DMS153 (cell line): ENCODE data around the gene PLAAT2.
A peak's percentile ranks its signal among the peaks of the same experiment; 100 is the strongest.
"Not testable (repeated sequence)": the region's sequence is repeated elsewhere in the genome, so short reads cannot be mapped to it uniquely, and the experiment has no call there.

ENCODE experiments used
- DNase-seq: peaks from one replicate; lab custom pipeline; 2025; lab: John Stamatoyannopoulos, UW

Gene PLAAT2

GRCh38 chr11:63578882-63579281, 15.7 kb upstream of the PLAAT2 start:
- DNase-seq: not testable (repeated sequence)

GRCh38 chr11:63574856-63575602, 11.8 kb upstream of the PLAAT2 start:
- no peak for DNase-seq

DNA sequence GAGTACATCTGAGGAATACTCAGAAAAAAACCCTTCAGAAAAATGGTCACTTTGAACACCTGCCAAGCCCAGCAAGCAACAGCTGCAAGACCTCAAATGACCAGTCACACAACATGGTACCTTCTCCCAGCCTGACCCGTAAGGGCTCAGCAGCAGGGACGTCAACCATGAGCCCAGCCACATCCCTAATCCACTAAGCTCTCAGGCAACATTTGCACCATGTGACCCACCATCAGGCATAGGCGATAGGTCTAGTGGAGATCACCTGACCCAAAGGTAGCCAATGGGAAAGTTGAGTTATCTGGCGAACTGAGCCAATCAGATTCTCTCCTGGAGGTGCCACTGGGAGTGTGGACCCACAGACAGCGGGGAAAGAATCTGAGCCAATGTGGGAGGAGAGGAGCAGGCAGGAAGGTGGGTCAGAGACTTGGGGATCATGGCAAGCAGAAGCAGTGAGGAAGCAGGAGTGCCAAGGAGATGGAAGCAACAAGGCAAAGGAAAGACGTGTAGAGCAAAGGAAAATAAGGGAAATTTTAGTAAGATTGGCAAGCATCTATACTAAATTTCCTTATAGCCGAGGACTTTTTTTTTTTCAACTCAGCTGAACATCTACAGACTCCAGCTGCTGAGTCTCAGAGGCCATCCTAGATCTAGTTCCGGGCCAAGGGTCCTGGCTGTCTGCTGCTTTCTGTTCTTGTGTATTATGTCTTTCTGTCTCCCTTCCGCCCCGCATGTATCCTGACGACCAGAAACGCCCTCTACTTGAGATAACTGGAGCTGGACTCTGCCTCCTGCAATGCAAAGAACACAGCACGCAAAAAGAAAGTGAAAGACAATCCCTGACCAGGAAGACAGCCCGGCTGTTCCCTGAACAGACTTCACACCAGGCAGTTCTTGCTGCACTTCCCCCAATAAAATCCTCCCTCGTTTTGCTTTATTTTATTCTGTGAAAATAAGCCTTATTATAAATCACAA, 11.0 kb upstream of the PLAAT2 start:
- DNase-seq: peak; percentile 88

GRCh38 chr11:63572026-63572688, 9.0 kb upstream of the PLAAT2 start:
- DNase-seq: no peak

GRCh38 chr11:63569570-63569969, 6.4 kb upstream of the PLAAT2 start:
- no peak for DNase-seq

GRCh38 chr11:63567044-63567840, 4.1 kb upstream of the PLAAT2 start:
- peak; percentile 73 for DNase-seq

DNA sequence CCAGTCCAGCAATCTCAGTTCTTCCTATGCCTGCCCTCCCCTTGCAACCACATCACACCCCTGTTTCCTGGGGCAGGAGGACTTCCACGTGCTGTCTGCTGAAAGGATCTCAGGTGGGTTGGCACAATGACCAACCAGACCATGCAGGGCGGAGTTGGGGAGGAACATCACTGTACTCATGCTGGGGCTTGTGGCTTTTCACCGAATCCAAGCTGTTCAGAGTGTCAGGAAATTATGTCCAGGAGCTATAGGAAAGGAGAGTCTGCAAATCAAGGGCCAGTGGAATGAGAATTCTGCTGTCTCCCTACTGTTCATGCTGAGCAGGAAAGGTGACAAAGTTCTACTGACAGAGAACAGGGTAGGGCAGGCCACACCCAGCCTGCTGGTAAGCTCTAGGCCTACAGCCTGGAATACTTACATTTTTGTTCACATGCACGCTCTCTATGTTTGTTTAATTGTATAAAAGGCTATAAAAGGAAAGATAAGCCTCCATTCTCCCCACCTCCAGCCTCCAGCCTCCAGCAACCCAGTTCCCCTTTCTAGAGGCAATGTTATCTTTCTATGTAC, 1.7 kb upstream of the PLAAT2 start:
- DNase-seq: peak; percentile 14

- peak; percentile 16 for DNase-seq
Measured at GRCh38 chr11:63564056-63564774, 1.0 kb upstream of the PLAAT2 start.

DNA sequence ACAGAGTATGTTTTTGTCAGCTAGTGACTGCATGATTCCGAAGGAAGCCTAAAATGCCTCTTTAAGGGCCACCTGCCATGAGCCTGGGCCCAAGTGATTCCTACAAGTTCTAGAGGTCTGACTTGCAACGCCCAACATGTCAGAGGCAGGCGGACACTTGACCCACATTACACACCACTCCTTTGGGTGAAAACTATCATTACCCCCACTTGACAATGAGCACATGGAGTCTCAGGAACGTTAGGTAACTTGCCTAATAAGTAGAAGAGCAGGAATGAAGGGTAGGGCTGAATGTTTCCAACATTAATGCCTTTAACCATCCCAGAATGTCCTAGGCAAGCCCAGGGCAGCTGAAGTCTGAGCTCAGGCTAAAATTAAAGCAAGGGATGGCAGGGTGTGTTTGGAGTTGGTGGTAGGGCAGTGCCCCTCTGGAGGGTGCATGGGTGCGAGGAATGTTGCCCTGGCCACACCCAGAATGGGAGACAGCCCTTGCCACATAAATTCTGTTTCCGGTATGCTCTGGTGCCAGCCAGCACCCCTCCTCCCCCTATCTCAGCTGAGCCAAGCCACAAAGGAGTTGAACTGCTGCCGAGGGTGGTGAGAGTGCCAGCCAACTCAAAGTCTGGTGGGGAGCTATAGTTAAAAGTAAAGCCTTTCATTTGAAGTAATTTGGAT, 2.5 kb downstream of the PLAAT2 start:
- no peak for DNase-seq

GRCh38 chr11:63558459-63559157, 4.6 kb downstream of the PLAAT2 start:
- no peak for DNase-seq

GRCh38 chr11:63557570-63557969, 5.6 kb downstream of the PLAAT2 start:
- DNase-seq: no peak

DNA sequence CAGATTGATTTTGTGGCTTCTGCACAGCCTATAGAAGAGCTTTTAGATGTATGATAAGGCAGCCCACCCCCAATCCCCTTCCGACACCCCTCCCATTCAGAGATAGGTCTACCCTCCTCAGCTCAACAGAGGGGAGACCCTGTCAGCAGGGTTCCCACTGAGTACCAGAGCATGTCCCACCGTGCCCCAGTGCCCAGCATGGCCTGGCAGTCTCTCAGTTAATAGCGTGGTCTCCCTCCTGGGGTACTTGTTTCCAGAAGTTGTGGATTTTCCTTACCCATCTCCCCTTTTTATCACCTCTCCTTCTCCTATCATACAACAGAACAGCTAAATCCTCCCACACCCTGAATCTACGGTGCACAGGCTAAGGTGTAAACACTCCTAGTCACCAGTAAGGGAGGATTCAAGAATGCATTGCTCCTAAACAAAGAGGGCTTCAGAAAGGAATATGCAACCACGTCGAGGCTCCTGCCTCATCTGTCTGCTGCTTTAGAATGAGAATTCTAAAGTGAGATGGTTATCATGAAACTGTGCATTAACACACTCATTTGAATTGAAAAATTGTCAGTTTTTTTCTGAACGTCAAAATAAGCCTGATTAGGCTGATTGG, 6.7 kb downstream of the PLAAT2 start:
- DNase-seq: no peak

GRCh38 chr11:63554877-63555223, 8.3 kb downstream of the PLAAT2 start:
- no peak for DNase-seq

DNA sequence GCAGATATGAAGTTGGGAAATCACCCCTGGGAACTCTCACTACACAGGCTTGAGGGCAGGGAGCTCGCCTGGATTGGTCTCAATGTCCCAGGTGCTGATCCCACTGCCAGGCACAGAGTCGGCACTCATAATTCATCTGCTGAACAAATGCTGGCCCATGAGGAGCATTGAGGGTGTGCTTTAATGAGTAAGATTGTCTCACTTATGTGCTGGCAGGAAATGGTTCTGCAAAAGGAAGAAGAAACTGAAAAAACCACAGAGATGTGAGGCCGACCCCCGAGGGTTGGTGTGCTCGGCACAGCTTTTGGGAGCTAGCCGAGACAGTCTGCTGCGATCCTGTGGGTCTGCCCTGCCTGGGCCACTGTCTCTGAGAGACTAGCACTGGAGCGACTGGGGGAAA, 9.4 kb downstream of the PLAAT2 start:
- DNase-seq: no peak

DNA sequence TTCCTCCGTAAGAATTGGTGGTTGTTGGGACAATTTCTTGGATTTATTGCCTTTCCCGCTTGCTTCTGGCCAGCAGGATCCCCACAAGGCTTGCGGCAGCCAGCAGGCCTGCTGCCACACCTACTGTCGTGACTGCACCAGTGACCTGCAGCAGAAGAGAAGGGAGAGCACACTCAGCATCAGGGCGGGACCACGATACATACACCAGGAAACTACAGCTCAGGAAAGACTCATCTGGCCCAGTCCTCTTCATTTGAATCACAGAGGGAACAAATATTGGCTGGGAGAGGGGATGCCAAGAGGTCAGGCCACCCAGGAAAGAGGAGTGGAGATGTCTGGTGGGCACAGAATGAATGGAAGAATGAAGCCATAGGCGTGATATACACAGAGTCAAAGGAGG, 10.3 kb downstream of the PLAAT2 start:
- no peak for DNase-seq

DNA sequence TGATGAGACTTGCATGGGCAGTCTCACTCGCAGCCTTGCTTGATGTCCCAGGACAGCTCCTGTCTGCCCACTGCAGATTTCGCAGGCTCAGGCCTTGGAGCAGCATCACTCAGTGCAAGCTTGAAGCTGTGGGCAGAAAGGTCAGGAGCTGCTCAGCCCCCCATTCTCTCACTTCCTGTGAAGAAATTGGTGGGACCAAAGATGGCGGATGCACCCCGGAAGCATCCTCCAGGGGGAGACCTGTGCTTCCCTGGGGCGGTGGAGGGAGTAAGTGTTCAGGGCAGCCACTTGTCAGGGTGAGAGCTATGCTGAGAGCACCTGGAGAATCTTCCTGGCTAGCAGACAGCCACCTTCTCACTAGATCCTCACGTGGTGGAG, 11.3 kb downstream of the PLAAT2 start:
- DNase-seq: no peak

DNA sequence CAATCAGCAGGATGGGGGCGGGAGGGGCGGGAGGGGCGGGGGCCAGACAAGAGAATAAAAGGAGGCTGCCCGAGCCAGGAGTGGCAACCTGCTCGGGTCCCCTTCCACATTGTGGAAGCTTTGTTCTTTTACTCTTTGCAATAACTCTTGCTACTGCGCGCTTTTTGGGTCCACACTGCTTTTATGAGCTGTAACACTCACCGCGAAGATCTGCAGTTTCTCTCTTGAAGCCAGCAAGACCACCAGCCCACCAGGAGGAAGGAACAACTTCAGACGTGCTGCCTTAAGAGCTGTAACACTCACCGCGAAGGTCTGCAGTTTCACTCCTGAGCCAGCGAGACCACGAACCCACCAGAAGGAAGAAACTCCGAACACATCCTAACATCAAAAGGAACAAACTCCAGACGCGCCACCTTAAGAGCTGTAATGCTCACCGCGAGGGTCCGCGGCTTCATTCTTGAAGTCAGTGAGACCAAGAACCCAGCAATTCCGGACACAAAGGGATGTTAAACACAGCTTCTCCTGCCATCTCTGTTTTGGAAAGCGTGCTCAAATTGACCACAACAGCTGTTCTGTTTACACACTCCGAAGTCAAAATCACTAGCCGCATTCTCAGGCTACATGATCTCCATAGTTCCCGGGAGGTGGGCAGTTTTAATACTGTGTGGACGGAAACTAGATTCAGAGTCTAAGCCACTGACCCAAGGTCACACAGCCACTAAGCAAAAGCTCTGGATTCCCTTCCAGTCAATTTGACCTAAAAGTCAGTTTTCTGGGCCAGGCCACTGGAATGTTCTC, 11.9 kb downstream of the PLAAT2 start:
- DNase-seq: no peak

- DNase-seq: not testable (repeated sequence)
Measured at GRCh38 chr11:63550156-63550700, 13.0 kb downstream of the PLAAT2 start.
